ENCODE results near the gene PPY.
"Not testable (repeated sequence)": the region's sequence is repeated elsewhere in the genome, so short reads cannot be mapped to it uniquely, and the experiment has no call there.

Gene PPY

GRCh38 chr17:43905400-43905984 is 36.8 kb downstream of the PPY start:
- DNase-seq (ENCODE audit: low spot score), result no peak

DNA sequence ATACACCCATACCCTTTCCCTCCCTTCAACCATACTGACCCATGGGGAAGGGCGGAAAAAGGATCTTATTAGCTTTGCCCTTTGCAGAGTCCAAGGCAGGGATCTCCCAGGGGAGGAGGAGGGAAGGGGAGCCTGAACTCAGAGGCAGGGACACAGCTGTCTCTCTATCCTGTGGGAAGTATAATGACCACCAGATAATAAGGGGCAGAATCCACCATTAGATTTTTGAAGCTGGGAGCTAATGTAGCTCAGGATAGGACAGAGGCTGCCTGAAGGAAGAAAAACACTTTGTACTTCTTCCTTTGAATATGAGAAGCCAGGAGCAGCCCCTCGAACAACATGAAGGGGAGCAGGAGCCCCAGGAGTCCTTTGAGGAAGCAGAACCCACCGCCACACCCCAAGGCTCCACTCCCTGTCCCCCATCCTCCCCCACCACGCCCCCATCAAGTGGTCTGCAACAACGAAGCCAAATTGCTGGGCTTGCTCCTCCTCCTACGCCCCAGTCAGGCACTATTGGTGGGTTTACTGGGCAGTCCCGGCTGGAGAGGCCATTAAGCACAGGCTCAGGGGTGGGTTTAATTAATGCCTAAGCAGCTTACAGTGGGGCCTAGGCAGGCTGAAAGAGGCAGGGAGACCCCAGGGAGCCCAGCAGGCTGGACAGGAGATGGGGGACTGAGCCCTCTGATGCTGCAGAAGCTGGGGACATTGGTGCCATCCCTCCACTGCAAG is 40.3 kb downstream of the PPY start:
- DNase-seq (ENCODE audit: low spot score), result no peak

DNA sequence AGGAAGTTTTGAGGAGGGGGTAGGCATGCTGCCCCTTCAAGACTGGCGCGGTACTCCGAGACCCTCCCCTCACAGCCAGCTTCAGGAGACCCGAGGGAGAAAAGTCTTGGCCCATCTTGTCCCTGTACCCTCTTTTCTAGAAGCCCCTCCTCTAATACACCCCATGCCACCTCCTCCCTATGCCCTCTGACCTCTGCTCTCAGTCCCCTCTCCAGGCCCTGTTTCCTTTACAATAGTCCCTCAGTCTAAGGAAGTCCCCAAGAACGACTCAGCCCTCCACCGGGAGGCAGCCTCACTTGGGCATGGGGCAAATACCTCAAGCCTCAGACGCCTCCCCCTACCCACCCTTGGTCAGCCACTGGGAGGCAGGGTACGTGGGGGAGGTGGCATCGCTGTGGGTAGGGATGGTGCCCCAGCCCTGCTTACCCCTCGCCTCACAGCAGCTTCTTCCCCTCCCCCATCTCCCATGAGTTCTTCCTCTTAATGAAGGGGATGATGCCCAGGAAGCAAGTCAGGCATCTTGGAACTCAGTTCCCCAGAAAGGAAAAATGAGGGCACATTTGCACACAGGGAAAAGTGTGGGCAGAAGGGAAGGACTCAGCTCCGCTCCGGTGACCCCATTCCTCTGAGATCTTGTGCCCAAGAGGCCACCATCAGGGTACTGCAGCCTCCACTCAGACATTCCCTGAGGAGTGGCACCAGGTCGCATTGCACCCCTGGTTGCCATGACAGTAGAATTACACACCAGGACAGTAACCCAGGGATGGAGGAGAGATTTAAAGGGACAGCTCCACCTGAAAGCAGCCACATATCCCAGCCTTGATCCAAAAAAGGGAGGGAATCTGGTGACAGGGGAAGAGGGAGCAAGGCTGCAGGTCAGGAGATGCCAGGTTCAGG is 41.2 kb downstream of the PPY start:
- DNase-seq (ENCODE audit: low spot score), result no peak

DNA sequence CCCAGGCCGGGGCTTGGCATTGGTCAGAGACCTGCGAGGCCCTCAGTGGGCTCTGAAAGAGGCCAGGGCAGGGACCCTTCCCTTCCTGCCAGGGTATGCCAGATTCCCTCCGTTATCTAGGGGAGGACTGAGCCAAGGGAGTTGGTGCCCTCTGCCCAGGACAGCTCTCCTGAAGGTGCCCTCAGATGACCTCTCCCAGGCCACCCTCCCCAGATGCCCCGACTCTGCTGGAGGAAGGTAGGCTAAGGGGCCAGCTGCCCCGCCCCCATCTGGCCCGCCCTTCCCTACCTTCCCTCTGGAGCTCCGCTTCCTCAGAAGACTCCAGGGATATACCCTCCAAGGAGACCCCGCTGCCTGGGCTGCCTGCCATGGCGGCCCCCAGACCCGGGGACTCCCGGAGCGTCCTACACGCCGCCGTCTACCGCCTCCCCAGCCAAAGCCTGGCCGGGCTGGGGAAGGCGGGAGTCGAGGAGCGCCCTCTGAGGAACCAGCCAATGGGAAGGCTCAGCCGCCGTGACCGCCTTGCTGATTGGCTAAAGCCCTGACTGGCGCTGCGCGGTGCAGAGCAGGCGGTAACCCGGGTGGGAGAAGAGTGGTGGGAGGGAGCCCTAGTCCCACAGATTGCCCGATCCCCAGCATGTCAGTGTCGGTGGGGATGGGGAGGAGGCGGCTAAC is 42.0 kb downstream of the PPY start:
- DNase-seq (ENCODE audit: low spot score), result peak; percentile 98

- DNase-seq (ENCODE audit: low spot score), result no peak
These were observed 43.8 kb downstream of the PPY start for GRCh38 chr17:43898446-43898845.

- no peak for DNase-seq (ENCODE audit: low spot score)
These were observed 44.4 kb downstream of the PPY start for GRCh38 chr17:43897831-43898230.

DNA sequence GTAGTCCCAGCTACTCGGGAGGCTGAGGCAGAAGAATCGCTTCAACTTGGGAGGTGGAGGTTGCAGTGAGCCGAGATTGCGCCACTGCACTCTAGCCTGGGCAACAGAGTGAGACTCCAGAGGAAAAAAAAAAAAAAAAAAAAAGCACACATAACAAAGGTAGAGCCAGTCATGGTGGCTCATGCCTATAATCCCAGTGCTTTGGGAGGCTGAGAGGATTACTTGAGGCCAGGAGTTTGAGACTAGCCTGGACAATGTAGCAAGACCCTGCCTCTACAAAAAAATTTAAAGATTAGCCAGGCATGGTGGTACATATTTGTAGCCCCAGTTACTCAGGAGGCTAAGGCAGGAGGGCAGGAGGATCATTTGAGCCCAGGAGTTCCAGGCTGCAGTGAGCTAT is 47.8 kb downstream of the PPY start:
- DNase-seq (ENCODE audit: low spot score), result not testable (repeated sequence)

DNA sequence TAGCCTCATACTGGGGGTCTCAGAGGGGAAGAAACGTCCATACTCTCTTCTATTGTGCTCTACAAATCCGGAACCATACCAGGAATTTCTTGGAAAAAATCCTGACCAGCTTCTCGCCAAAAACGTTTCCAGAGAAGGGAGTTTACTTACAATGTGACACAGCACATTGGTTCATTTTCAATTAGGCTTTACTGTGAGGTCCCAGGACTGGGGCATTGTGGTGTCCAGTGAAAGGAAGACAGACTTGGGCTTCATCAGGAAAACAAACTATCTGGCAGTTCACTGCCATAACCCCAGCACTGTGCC is 49.7 kb downstream of the PPY start:
- no peak for DNase-seq (ENCODE audit: low spot score)

GRCh38 chr17:43891851-43892646 is 50.2 kb downstream of the PPY start:
- peak; percentile 82 for DNase-seq (ENCODE audit: low spot score)
